ENCODE data around the gene CCDC148. TPM values are rescaled to one million over a fixed set of nuclear protein-coding genes. Genes with fewer than 3 reads are reported as not detected.
"Not testable (repeated sequence)": the region's sequence is repeated elsewhere in the genome, so short reads cannot be mapped to it uniquely, and the experiment has no call there.

CCDC148 gene
- total RNA-seq, 1 donor from 2014 or later: not detected

GRCh38 chr2:158457092-158457825 lies 706 bp upstream of the CCDC148 start:
- no peak for TF ChIP-seq CTCF (IDR thresholded peaks at IDR 0.05)
- intact Hi-C loops (cut with micrococcal nuclease): loop anchor here (2.0 to 10.0 kb wide), 6 partner anchors 266 to 1256 kb away; partner anchors contain the start of genes ACVR1C, MARCHF7 and WDSUB1
- ATAC-seq (ENCODE audit: low read depth) (peak; percentile 12), DNase-seq (peak; percentile 56)
- Mint-ChIP-seq H3K27ac (peak overlapping the region; percentile 25), H3K4me1 (peaks cover 18% of the 10 kb centered on the region), H3K27me3 (peaks cover 18% of the 10 kb centered on the region), H3K9me3 (no peaks in the 10 kb centered on the region), H3K36me3 (ENCODE audit: low read depth) (peaks cover 5% of the 10 kb centered on the region), H3K4me3 (peak overlapping the region; percentile 92)
- POLR2A ChIA-PET: no interaction called here
- CTCF ChIA-PET: interaction anchor here (0.7 to 2.2 kb wide), 2 partner anchors 278 to 1130 kb away, joined by 3 to 6 read pairs; no protein-coding TSS in a partner anchor

- POLR2A ChIA-PET: no interaction called here
- DNase-seq (no peak), ATAC-seq (ENCODE audit: low read depth) (no peak)
- H3K27me3 Mint-ChIP-seq: no peaks in the 10 kb centered on the region
- no peaks in the 10 kb centered on the region for H3K4me1 Mint-ChIP-seq
- H3K4me3 Mint-ChIP-seq: no peak overlapping the region
- peaks cover 10% of the 10 kb centered on the region for H3K9me3 Mint-ChIP-seq
- no peaks in the 10 kb centered on the region for H3K36me3 Mint-ChIP-seq (ENCODE audit: low read depth)
- intact Hi-C loops (cut with micrococcal nuclease): no loop called here
- CTCF ChIA-PET: no interaction called here
- H3K27ac Mint-ChIP-seq: no peak overlapping the region
- TF ChIP-seq CTCF (IDR thresholded peaks at IDR 0.05): no peak
Measured at GRCh38 chr2:158443606-158444005, 12.9 kb downstream of the CCDC148 start.

GRCh38 chr2:158439062-158439461 lies 17.5 kb downstream of the CCDC148 start:
- H3K27ac Mint-ChIP-seq, CTCF ChIA-PET: not testable (repeated sequence)

GRCh38 chr2:158433716-158434115 lies 22.8 kb downstream of the CCDC148 start:
- POLR2A ChIA-PET; H3K27me3 Mint-ChIP-seq; H3K36me3 Mint-ChIP-seq (ENCODE audit: low read depth); DNase-seq; intact Hi-C loops (cut with micrococcal nuclease); H3K4me1 Mint-ChIP-seq; ATAC-seq (ENCODE audit: low read depth); H3K4me3 Mint-ChIP-seq; CTCF ChIA-PET; H3K27ac Mint-ChIP-seq: not testable (repeated sequence)
- peaks cover 12% of the 10 kb centered on the region for H3K9me3 Mint-ChIP-seq

More at GRCh38 chr2:158439062-158439461, 17.5 kb downstream of the CCDC148 start:
- DNase-seq; H3K36me3 Mint-ChIP-seq (ENCODE audit: low read depth); H3K4me1 Mint-ChIP-seq; intact Hi-C loops (cut with micrococcal nuclease); H3K4me3 Mint-ChIP-seq; H3K27me3 Mint-ChIP-seq; ATAC-seq (ENCODE audit: low read depth); POLR2A ChIA-PET: not testable (repeated sequence)
- H3K9me3 Mint-ChIP-seq: peaks cover 13% of the 10 kb centered on the region

- peaks cover 7% of the 10 kb centered on the region for H3K27me3 Mint-ChIP-seq
- intact Hi-C loops (cut with micrococcal nuclease): no loop called here
Measured at GRCh38 chr2:158432117-158432516, 24.4 kb downstream of the CCDC148 start.

More at GRCh38 chr2:158432117-158432516, 24.4 kb downstream of the CCDC148 start:
- Mint-ChIP-seq H3K27ac (no peak overlapping the region), H3K9me3 (peaks cover 17% of the 10 kb centered on the region), H3K36me3 (ENCODE audit: low read depth) (no peaks in the 10 kb centered on the region), H3K4me3 (no peak overlapping the region), H3K4me1 (no peaks in the 10 kb centered on the region)
- DNase-seq (no peak), ATAC-seq (ENCODE audit: low read depth) (no peak)
- no peak for TF ChIP-seq CTCF (IDR thresholded peaks at IDR 0.05)
- ChIA-PET CTCF (no interaction called here), POLR2A (no interaction called here)
